HG03520 (cell line): ENCODE results near the gene TMEM181.

Experiments
- ATAC-seq: cut with Tn5 transposase; IDR thresholded peaks from one replicate; pipeline ENCODE4 v1.9.1; 2021; ENCODE audit warnings: mild to moderate bottlenecking, moderate library complexity; ENCODE audit not compliant: unreplicated experiment

Gene TMEM181

DNA sequence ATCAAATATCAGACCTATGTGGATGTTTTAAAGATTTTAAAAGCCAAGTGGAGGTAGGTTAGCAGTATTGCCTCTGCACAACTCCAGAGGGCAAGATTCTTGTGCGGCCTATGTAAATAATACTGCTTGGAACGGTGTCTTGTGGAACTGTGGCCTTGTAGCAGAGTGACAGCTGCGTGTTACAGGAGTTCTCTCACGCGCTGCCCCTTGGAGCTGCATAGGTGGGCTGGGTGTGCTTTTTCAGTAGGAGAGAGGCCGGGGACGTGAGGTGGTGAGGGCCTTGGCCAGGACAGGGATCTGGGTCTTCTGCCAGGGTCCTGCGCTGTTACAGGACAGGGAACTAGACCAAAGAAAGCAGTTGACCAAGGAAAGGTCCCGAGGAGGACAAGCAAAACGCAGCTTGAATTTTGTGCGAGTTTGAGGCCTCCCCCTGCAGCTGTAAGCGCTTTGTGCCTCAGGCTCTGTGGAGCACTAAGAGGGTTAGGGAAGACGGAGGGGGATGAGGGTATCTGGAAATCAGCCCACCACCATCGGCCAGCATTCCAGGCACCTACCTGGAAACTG is 1.5 kb downstream of the TMEM181 start:
- ATAC-seq, result no peak

DNA sequence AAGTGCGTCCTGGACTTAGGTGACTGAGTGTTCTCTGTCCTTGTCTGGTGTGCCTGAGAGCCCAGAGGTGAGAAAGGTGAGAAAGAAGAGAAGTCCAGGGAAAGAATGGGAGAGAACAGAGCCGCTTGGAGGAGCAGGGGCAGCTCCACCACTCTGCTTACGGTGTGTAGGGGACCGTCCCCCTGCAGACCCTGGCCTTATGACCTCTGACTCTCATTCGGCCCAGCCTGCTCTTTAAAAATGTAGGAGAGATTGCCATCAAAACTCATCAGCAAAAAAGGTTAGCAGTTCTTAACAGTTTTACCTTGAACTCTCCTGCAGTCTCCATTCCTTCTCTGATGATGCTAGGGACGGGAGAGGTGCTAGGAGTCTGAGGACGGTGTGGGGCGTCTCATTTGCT is 2.0 kb downstream of the TMEM181 start:
- ATAC-seq, result no peak

DNA sequence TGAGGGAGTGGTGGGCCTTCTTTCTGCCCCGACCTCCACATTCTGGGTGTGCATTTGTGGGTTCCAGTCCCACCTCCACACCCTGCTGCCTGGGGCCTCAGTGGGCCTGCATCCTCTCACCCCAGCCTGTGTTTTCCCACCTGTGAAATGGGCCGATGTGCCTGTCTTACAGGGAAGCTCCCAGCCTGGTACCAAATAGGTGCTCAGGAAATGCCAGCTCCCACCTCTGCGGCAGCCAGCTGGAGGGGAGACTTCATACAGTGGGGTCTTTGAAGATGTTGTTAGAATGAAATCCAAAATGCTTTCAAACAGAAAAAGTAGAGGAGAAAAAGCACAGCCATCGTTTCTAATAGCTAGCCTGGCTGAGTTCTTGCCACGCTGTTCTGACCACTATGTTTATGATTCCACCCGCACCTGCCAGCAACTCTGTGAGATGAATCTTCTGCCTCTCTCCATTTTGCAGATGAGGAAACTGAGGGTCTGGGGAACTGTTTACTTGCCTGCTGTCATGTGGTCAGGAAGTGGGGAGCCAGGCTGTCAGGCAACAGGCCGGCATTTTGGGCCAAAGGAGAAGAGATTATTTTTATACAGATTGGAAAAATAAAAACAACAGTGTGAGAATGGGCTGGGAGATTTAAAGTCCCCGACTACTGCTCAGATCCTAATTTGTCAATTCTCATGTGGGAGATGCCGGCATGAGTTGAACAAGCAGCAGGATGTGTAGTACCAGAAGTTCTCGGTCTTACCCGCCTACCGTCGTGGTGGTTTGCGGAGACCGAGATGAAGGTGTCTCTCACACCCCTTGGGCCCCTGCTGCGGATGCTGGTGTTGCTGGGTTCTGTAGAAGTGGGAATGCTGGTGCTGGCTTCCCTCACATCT is 4.6 kb downstream of the TMEM181 start:
- ATAC-seq, result no peak

DNA sequence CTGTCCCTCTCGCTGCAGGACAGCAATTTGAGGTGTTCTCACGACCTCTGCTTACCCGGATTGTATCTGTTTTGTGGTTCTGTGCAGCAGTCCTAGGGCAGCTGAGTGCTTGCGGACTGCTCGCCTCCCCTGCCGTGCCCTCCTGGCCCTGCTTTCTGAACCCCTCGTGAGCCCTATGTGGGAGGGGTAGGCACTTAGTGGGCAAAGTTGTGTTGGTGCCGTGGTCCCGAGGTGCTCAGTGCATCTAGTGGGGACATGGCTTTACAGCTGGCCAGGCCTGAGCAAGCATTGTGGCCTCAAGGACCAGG is 5.2 kb downstream of the TMEM181 start:
- ATAC-seq, result no peak

DNA sequence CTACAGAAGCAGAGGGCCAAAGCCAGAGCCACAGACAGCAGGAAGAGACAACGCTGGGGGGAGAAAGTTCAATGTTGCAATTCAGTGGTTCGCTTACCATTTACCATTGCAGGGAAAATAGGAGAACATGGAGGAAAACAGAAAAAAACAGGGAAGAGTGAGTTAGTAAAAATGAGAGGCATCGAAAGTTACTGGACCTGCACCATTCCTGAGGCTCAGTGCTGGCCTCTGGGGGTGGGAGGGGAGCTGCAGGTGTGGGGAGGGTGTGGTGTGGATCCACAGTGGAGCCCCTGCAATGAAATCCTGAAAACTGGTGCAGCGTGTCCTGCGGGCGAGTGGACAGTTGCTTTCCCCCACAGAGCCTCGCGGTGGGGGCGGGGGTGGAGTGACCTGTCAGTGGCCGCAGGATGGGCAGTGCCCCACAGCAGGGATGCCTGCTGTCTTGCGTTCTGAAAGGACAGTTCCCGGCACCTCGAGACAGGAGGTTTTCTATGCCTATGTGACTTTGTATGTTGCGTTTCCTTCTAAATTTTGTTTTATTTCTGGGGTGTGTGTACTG is 5.7 kb downstream of the TMEM181 start:
- ATAC-seq, result no peak

DNA sequence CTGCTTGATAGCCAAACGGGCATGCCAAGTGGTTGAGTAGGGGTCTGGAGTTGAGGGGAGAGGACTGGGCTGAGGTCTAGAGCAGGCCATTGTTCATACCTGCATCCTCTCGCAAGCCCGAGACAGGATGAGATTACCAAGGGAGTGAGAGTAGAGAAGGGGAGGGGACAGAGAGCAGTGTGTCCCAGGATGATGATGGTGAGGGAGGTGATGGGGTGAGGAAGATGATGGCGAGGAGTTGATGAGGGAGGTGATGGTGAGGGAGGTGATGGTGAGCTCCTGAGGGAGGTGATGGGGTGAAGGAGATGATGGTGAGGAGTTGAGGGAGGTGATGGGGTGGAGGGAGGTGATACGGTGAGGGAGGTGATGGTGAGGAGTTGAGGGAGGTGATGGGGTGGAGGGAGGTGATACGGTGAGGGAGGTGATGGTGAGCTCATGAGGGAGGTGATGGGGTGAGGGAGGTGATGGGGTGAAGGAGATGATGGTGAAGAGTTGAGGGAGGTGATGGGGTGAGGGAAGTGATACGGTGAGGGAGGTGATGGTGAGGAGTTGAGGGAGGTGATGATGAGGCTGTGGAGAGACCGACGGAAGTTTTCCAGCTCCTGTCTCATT is 6.4 kb downstream of the TMEM181 start:
- no peak for ATAC-seq

DNA sequence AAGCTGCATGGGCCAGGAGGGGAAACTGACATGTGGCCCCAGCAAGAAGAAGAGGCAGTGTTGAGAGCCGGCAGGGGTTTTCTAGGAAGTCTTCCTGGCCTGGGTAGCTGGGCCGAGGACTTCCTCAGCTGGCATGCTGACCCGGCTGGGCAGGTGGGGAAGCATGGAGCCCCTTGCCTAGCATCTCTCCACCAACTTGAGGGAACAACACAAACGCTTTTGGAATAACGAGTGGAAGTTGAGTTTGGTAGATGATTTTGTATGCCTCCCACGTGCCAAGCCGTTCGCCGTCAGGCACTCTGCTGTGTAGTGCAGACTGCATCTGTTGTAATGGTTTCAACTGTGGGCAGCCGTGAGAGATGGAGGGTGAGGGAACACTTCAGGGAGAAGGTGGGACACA is 7.3 kb downstream of the TMEM181 start:
- no peak for ATAC-seq

DNA sequence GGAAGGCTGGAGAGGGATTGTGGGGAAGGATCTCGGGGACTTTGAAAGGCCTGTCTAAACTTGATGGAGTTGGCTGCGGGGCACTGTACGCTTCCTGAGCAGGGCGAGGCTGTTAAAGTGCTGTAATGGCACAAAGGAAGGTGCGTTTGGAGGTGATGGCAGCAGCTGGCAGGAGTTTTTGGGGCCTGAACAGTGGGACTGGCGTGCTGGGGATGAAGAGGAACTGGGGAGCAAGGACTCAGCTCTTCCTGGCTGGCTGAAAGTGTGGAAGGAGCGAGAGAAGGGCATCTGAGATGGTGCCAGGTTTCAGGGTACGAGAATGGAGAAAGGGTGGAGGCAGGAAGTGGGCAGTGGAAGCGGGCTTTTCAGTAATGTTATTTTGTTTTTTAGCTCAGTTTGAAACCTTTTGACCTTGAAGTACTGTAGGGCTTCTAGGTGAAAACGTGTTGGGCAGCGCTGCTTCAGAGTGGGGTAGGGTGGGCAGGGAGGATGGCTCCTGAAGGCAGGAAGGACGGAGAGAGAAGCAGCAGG is 8.0 kb downstream of the TMEM181 start:
- no peak for ATAC-seq

DNA sequence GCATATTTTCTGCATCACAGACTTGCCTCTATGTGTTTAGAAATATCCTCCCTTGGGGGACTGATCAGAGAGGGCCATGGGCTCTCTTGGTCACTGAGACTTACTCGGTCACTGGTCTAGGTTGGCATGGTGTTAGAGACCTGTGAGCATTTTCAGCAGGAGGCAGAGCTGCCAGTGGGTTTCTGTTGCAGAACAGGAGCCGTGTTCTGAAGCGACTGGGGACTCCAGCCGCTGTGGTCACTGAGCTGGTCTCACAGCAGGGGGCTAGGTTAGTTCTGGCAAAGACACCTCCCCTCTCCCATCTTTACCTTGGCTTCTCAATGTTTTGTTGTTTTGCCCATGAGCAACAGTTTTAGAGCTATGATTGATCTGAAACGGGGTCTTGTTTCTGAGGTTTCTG is 8.7 kb downstream of the TMEM181 start:
- no peak for ATAC-seq

DNA sequence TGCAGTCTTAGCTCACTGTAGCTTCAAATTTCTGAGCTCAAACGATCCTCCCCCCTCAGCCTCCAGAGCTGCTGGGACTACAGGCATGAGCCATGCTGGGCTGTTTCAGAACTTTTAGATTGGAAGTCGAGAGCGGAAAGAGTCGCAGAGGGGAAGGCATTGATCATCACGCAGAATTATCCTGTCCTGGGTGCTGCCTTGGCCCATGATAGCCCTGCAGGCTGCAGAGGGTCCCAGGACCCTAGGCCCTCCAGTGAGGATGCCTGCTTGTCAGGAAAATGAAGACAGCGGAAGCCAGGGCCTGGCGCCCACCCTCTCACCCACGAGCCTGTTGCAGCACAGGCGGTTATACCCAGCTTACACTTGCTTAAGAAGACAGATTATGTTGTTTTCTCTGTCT is 9.1 kb downstream of the TMEM181 start:
- ATAC-seq, result no peak

DNA sequence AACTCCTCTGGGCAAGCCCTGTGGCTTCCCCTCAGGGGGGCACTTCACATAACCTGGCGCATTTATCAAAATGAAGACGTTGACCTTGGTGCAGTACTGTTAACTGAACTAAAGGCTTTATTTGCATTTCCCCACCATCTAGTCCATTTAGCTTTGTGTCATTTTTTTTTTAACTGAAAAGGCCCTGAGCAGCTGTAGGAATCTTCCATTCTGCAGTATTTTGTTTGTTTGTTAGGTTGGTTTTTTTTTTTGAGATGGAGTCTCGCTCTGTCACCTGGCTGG is 10.7 kb downstream of the TMEM181 start:
- ATAC-seq, result no peak

DNA sequence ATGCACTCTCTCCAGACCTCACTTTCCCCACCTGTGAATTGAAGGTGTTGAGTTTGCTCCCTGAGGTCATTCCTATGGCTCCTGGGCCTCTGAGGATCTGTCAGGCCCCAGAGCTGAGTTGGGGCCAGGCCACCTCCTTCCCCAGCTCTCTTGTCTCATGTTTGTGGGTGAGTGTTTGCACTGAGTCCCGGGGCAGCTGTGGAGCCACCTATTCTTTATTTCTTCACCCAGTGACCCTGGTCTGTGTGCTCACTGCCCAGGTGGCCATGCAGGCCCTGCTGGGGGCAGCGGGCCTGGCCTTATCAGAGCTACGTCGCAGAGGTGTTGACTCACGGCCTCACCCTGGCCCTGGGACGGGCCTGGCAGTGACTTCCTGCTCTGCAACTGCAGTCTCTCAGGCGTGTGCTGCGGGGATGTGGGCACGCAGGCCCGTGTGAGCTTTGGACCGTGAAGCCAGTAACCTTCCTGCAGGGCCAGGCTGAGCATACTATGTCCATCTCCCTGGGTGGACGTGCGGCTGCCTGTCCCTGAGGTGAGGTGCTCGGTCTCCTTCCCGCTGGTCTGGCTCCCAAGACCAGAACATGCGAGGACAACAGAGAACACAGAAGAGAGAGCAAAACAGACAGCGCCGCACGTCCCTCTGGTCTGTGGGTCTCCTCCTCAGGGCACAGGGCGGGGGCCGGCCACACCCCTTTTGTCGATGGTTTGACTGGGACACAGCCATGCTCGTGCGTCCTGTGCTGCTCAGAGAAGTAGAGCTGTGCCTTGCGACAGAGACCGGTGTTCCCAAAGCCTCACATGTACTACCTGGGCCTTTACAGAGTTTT is 12.1 kb downstream of the TMEM181 start:
- no peak for ATAC-seq

DNA sequence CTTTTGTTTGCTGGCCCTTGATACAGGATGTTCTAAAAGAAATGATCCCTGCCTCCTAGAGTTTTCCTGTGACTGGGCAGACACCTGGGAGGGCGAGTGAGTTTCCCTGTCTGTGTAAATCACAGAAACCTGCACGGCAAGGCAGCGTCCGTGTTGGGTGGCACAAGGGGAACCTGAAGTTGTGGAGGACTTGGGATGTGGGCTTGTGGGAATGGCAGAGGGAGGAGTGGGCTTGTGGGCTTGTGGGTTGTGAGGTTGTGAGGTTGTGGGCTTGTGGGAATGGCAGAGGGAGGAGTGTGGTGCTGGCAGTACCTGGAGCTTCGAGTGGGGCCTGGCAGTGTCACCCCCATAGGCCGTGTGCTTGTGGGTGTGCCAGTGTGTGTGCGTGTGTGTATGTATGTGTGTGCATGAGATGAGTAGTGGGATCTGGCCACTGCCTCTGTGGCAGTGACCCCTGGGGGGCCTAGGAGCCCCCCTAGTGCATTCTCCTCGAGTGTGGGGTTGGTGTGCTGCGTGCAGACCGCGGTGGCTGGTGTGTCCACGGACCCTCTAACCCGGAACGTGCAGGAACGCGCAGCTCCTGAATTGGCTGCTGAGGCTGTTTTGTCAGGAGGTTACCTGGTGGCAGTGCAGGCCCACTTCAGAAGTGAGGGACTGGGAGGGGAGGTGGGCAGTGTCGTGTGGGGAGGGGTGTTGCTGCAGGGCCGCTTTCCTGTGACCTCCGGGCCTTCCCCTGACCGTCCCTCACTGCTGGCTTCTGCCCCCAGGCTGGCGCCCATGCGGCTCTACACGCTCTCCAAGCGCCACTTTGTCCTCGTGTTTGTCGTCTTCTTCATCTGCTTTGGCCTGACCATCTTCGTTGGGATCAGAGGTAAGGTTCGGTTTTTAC is 13.0 kb downstream of the TMEM181 start:
- no peak for ATAC-seq

DNA sequence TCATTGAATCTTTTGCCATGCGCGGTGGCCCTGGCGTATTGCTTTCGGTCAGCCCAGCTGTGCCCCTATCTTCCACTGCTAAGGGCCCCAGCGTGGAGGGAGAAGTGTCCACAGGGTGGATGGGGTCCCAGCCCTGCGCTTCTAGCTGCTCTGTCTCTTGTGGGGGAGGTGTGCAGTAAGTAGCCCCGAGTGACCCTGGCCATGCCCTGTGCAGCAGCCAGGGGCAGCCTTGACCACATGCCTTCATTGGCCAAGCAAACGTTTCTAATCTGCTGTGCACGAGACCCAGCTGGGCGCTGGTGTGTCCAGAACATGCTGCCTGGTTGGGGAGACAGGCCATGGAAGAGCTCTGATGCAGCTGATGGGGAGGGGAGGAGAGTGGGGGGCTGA is 13.6 kb downstream of the TMEM181 start:
- ATAC-seq, result no peak

DNA sequence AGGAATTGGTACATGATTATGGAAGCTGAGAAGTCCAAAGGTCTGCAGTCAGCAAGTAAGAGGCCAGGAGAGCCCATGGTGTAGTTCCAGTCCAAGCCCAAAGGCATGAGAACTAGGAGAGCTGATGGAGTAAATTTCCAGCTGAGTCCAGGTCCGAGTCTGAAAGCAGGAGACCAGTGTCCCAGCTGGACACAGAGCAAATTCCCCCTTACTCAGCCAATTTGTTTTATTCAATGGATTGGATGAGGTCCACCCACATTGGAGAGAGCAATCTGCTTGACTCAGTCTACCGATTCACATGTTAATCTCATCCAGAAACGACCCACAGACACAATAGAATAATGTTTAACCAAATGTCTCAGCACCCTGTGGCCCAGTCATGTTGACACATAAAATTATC is 14.9 kb downstream of the TMEM181 start:
- ATAC-seq, result no peak

DNA sequence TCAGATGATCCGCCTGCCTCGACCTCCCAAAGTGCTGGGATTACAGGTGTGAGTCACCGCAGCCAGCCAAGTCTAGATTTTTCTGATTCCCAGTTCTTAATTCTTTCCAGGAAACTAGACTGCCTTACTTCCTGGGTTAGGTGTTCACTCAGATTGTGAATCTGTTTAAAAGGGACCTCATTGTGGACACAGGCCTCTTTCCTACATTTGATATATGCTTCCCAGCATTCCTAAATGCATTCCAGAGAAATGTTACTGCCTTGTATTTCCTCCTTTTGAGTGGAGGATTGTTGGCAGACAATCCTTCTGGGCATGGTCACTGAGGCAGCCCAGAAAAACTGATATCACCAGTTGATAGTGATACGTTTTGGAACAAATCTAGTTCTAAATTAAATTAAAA is 15.7 kb downstream of the TMEM181 start:
- ATAC-seq, result no peak

DNA sequence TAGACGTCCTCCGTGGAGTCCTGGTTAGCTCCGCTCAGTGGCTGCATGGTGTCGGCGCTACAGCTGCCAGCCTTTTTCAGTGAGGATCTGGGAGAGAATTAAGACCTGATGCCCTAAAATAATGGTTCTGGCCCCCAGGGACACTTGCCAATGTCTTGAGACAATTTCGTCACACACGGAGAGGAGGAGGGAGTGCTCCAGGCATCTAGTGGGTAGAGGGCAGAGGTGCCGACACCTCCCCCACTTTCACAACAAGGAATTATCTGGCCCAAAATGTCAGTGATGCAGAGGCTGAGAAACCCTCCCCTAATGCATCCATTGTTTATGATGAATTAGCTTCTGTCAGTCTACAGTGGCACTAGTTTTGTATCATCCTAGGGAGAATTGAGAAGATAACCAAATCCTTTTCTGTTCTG is 24.4 kb downstream of the TMEM181 start:
- ATAC-seq, result no peak

DNA sequence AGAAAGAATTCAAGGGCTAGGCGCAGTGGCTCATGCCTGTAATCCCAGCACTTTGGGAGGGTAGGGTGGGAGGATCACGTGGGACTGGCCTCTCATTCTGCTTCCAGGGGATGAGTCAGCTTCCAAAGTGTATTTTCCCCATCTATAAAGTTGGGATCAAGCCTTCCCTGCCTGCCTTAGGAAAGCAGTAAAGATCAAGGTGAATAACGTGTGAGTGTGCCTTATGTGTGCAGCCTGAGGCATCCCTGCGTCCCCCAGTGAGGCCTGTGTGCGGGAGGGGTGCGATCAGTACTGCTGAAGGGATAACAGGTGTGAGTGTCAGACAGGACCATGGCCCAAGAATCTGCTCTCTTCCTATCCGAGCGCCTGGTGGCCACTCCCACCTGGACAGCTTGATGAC is 26.8 kb downstream of the TMEM181 start:
- no peak for ATAC-seq

DNA sequence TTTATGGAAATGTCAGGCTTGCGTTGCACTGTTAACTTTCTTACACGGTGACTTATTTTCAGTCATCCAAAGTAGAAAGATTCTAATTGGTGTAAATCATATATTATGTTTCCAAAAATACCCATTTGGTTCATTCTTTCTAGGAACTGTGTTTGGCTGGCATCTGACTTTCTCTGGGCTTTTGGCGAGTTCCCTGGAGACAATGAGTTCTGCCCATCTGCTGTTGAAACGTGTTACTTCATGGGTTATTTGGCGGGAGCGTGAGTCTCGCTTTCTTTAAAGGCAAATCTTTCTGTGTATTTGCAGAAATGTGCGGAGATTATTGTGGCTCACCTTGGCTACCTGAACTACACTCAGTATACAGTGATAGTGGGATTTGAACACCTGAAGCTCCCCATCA is 29.5 kb downstream of the TMEM181 start:
- no peak for ATAC-seq

DNA sequence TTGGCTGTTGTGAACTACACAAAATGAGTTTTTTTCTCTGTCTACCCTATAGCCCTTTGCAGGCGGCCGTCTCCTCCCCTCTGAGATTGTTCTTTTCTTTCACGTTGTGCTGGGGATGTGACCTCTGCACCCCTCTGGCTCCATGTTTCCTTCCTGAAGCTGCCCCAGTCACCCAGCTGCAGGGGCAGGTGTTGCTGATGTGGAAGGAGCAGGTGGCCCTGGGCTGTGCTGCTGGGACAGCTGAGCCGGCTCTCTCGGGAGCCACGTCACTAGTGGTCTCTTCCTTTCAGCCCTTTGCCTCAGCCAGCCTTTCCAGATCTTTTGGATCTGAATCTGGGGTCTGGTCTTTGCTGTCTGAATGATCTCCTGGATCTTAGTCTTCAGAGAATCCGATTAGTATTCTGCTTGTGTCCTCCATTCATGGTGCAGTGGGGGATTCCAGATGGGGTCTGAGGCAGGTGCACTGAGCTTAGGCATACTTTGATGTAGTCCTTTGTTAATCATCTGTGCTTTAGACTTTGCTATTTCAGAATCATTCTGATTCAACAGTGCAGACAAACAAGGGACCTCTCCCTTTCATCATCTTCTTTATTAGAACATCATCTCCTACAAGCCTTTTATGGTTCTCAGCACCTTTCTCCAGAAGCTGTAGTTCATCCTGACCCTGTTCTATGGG is 31.4 kb downstream of the TMEM181 start:
- no peak for ATAC-seq
